Endometrial microvascular endothelial cells (primary cell): ENCODE measurements around the gene FNDC4. TPM values are rescaled to one million over a fixed set of nuclear protein-coding genes. Genes with fewer than 3 reads are reported as not detected.

ENCODE experiments used
- in situ Hi-C: cut with HindIII; loops from 2 replicates; pipeline ENCODE4 v1.10.0; 2017; ENCODE audit warnings: low sequenced_read_pairs, low pct_unique_long_range_greater_than_20kb; ENCODE audit errors: inconsistent ontology term
- total RNA-seq: library from RNA; depleted of rRNA; stranded (reverse); fragments of >200 nt; gene quantifications from one replicate; pipeline ENCODE4 v1.2.3, GENCODE V29; 2015; ENCODE audit errors: inconsistent ontology term

Gene FNDC4
- total RNA-seq, 1 donor from 2014 or later: 24.8 TPM

- in situ Hi-C loops: no loop called here
Observed at GRCh38 chr2:27495840-27496356, 898 bp upstream of the FNDC4 start.

- in situ Hi-C loops: no loop called here
Observed at GRCh38 chr2:27494284-27494943, 586 bp downstream of the FNDC4 start.

DNA sequence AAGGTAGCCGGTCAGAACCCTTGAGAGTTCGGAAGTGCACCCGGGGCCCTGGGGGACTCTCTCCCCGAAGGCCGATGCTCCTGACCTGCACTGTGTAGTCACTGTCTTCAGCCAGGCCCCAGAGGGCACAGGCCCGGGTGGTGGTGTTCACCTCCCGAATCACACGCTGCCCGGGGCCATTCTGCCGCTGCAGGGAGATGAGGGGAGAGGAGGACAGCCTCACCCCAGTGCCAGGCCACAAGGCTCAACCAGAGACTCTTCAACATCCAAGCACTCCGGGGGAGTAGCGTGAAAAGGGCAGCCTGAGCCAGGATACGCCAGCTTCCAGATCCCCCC is 1.1 kb downstream of the FNDC4 start:
- in situ Hi-C loops: no loop called here

- in situ Hi-C loops: no loop called here
Observed at GRCh38 chr2:27492557-27492956, 2.4 kb downstream of the FNDC4 start.

DNA sequence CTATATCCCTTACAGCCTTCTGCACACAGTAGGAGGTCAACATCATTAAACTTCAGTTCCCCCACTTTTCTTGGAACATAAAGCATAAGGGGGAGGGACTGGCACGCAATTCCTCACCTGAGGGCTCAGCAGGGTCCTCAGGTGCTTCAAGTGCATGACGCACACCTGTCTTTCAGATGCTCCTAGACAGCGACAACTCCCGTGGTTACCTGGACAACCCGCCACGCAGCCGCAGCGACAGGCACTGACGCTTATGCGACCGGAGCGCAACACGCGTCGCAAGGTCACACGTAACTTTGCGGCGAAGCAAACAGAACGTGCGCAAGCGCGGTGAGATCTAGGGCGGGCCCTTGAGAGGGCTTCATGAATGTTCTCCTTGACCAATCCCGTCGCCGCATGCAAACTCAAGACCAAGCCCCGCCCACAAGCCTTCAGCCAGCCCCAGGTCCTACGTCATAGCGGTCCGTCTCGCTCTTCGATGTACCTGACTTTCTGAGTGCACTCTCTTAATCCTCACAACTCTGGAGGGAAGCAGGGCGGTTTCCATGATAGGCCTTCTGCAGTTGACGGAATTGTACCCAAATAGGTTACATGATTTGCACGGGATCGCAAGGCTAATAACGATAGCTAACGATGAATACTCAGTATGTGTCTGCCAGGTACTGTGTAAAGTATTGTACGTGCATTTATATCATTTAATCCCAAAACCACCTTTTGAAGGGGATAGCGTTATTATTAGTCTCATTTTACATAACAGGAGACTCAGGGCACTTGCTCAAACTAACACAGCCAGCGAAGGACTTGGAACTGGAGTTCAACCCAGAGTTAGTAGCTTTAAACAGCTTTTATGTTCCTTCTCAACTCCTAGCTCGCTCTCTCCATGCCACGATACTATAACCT is 5.3 kb downstream of the FNDC4 start, which contains the start of gene IFT172:
Gene IFT172 (minus strand): TSS at position 246 of the 900 bp plus-strand sequence. CDS start 90 bp downstream, at position 156.
- in situ Hi-C loops: no loop called here

- in situ Hi-C loops: no loop called here
Observed at GRCh38 chr2:27489118-27489497, 5.9 kb downstream of the FNDC4 start.

DNA sequence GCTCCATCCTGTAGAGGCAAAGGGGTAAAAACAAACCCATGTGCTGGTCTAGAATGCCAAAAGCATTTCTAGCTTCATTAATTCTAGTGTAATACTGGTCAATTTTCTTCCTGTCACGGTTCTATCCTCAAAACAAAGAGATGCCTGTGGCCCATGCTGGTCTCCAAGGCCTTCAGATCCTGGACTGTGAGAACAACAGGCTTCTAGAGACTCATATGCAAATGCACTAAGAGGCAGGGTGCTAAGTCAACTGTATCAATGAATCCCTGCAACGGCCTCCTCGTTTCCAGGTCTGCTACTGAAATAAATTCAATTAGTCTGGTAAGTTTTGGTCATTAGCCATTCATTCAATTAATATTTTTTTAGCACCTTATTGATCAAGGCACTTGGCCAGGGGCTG is 9.5 kb downstream of the FNDC4 start:
- in situ Hi-C loops: no loop called here

DNA sequence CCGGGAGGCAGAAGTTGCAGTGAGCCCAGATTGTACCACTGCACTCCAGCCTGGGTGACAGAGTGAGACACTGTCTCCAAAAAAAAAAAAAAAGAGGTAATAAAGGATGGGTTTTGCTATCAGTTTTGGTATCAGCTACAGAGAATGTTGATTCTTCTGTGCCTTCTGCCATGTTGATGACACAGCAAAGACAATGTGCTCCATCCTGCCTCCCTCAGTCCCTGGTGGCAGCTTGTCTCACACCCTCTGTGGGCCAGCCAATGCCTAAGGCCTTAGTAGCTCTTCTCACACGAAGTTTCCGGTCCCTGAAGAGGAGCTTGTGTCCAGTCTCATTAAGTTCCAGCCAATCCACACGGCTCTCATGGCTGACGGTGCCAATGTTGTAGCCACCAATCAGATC is 23.0 kb downstream of the FNDC4 start:
- in situ Hi-C loops: no loop called here

- in situ Hi-C loops: no loop called here
Observed at GRCh38 chr2:27464443-27464842, 30.6 kb downstream of the FNDC4 start.

- in situ Hi-C loops: no loop called here
Observed at GRCh38 chr2:27461118-27461517, 33.9 kb downstream of the FNDC4 start.

DNA sequence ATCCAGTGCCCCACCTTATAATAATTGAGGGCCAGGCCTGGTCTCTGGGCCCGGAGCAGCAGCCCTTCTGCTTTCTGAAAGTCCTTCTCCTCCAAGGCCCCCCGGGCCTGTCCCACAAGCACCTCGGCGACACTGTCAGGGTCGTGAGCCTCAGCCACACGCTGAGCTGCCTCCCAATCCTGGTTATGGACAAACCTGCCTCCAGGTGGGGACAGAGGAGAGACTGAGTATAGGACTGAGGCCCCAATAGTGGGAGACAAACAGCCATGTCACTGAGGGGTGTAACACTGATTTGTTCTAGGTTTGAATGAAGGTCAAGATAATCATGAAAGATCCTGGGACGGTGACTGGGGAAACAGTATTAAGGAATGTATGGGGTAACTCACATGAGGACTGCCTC is 41.0 kb downstream of the FNDC4 start:
- in situ Hi-C loops: no loop called here

GRCh38 chr2:27451095-27451494 is 43.9 kb downstream of the FNDC4 start:
- in situ Hi-C loops: no loop called here

DNA sequence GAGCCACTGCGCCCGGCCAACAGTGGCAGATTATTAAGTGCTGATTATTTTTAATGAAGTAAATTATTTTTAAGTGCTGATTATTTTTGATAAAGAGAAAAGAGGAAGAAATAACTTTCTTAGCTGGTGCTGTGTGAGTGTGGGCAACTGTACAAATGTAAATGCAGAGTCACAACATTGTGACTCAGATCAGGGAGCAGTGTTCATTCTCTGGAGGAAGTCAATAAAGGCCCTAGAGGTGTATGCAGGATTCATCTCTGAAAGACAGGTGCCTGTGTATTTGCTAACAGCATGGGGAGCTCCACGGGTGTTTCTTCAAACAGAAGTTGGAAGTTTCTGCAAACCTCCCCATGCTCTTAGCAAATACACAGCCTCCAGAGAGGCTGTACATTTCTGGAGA is 46.6 kb downstream of the FNDC4 start:
- in situ Hi-C loops: no loop called here

GRCh38 chr2:27446057-27446456 is 48.9 kb downstream of the FNDC4 start:
- in situ Hi-C loops: no loop called here

DNA sequence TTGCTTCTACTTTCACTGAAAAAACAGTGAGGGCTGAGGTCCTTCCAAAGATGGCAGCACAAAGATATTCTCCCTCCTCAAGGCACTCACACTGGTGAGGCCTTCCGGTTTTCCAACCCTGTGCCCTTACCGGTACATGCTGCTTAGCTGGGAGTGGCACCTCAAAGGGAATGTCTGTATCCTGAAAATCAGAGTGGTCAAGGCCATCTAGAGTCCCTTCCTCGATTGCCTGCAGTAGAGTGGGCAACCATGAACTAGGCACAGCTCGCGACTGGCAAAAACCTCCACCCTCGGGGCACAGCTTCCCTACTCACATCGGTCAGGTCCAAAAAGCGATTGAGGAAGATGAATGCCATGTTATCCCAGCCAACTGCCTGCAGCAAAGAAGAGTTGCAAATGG is 49.4 kb downstream of the FNDC4 start:
- in situ Hi-C loops: no loop called here

DNA sequence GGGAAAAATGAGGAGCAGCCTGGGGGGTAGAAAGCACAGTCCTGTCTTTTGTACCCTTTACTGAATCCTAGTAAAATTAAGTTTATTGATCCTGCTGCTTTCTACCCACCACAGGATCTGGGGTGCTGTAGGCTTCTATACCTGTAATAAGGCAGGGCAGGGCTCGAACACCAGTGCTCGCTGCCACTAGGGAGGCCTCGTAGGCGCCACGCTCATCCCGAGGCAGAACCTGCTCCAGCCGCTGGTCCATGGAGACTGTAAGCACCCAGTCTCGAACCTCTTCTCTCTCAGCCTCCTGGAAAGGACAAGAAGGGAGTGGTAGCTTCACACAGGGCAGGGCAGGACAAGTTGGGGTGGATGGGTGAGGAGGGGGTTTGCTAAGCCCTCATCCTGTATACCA is 49.8 kb downstream of the FNDC4 start:
- in situ Hi-C loops: no loop called here

GRCh38 chr2:27442920-27443282 is 52.1 kb downstream of the FNDC4 start:
- in situ Hi-C loops: no loop called here

DNA sequence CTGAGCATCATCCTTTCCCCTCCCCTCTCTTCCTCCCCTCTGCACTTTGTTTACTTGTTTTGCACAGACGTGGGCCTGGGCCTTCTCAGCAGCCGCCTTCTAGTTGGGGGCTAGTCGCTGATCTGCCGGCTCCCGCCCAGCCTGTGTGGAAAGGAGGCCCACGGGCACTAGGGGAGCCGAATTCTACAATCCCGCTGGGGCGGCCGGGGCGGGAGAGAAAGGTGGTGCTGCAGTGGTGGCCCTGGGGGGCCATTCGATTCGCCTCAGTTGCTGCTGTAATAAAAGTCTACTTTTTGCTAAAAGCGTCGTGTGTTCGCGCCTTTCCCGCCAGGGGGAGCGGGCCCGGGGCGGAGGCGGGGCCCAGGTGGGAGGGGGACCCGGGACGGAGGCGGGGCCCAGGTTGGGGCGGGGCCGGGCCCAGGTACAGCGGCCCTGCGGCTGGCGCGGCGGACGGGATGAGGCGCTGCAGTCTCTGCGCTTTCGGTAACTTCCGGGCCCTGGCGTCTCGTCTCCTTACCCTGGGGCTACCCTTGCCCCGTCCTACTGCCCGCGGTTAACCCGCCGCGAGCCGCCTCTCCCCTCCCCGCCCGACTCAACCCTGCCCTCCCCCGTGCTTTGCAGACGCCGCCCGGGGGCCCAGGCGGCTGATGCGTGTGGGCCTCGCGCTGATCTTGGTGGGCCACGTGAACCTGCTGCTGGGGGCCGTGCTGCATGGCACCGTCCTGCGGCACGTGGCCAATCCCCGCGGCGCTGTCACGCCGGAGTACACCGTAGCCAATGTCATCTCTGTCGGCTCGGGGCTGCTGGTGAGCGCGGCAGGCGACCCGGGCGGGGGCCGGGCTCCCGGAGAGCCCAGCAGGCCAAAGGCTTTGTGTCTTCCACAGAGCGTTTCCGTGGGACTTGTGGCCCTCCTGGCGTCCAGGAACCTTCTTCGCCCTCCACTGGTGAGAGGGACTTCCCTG is 52.8 kb downstream of the FNDC4 start, which contains the start of gene KRTCAP3:
Gene KRTCAP3 (plus strand): TSS at position 424 of the 962 bp plus-strand sequence. CDS start 32 bp downstream, at position 456.
- in situ Hi-C loops: no loop called here
